PC-9 (cell line): ENCODE data around the gene PWP2.
"Not testable (repeated sequence)": the region's sequence is repeated elsewhere in the genome, so short reads cannot be mapped to it uniquely, and the experiment has no call there.

ENCODE experiments used
- EZH2 ChIP-seq: fragments of 200-600 bp; sonication (generic); IDR thresholded peaks from 2 replicates; pipeline ENCODE4 v1.8.0; 2017; ENCODE audit warnings: antibody characterized with exemption, low read depth
- TF ChIP-seq, protein P1 (sequence below): fragments of 200-600 bp; sonication (generic); conservative IDR thresholded peaks from 2 replicates; pipeline ENCODE4 v1.6.1; 2017; ENCODE audit warnings: mixed run types, antibody characterized with exemption, mild to moderate bottlenecking, moderate library complexity

- TF ChIP-seq, protein P1, sequence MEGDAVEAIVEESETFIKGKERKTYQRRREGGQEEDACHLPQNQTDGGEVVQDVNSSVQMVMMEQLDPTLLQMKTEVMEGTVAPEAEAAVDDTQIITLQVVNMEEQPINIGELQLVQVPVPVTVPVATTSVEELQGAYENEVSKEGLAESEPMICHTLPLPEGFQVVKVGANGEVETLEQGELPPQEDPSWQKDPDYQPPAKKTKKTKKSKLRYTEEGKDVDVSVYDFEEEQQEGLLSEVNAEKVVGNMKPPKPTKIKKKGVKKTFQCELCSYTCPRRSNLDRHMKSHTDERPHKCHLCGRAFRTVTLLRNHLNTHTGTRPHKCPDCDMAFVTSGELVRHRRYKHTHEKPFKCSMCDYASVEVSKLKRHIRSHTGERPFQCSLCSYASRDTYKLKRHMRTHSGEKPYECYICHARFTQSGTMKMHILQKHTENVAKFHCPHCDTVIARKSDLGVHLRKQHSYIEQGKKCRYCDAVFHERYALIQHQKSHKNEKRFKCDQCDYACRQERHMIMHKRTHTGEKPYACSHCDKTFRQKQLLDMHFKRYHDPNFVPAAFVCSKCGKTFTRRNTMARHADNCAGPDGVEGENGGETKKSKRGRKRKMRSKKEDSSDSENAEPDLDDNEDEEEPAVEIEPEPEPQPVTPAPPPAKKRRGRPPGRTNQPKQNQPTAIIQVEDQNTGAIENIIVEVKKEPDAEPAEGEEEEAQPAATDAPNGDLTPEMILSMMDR = not testable (repeated sequence)
- TF ChIP-seq EZH2 = not testable (repeated sequence)
These were observed 39.9 kb downstream of the PWP2 start for GRCh38 chr21:44147108-44147507.
